Type B pancreatic cell (in vitro differentiated cells): ENCODE measurements around the gene ERBB3. TPM values are rescaled to one million over a fixed set of nuclear protein-coding genes. Genes with fewer than 3 reads are reported as not detected.
"Not testable (repeated sequence)": the region's sequence is repeated elsewhere in the genome, so short reads cannot be mapped to it uniquely, and the experiment has no call there.

Source experiments
- DNase-seq: peaks from one replicate; pipeline ENCODE4 v3.0.0; 2021; ENCODE audit warnings: mixed read lengths; ENCODE audit not compliant: unreplicated experiment; ENCODE audit errors: extremely low spot score
- H3K27ac Mint-ChIP-seq: 2 replicates; pipeline ENCODE4 v1.8.0; 2021; ENCODE audit warnings: mild to moderate bottlenecking, mixed read lengths
- H3K27me3 Mint-ChIP-seq: 2 replicates; pipeline ENCODE4 v1.8.0; 2021; ENCODE audit warnings: mixed read lengths
- H3K36me3 Mint-ChIP-seq: 2 replicates; pipeline ENCODE4 v1.8.0; 2021; ENCODE audit warnings: mixed read lengths
- H3K4me1 Mint-ChIP-seq: one replicate; pipeline ENCODE4 v1.8.0; 2021; ENCODE audit warnings: mixed read lengths; ENCODE audit not compliant: unreplicated experiment
- H3K4me3 Mint-ChIP-seq: 2 replicates; pipeline ENCODE4 v1.8.0; 2021; ENCODE audit warnings: mild to moderate bottlenecking, mixed read lengths
- H3K9me3 Mint-ChIP-seq: 2 replicates; pipeline ENCODE4 v1.8.0; 2021; ENCODE audit warnings: mixed read lengths
- CTCF ChIP-seq: fragments of 200-600 bp; sonication (generic); conservative IDR thresholded peaks from 2 replicates; pipeline ENCODE4 v1.5.0; 2021; ENCODE audit warnings: antibody characterized with exemption, mild to moderate bottlenecking
- total RNA-seq: library from RNA; stranded (reverse); gene quantifications from 2 replicates; pipeline ENCODE4 v1.2.1, GENCODE V29; 2021; ENCODE audit warnings: low replicate concordance

The ERBB3 gene
- total RNA-seq, 1 donor from 2014 or later, result 76.5 TPM

- DNase-seq, result no peak
- Mint-ChIP-seq H3K4me3 (no peak overlapping the region), H3K9me3 (no peaks in the 10 kb centered on the region), H3K36me3 (peaks cover 27% of the 10 kb centered on the region), H3K27me3 (no peaks in the 10 kb centered on the region), H3K4me1 (peaks cover 24% of the 10 kb centered on the region), H3K27ac (no peak overlapping the region)
- TF ChIP-seq CTCF, result no peak
Observed at GRCh38 chr12:56040151-56040550, 39.8 kb upstream of the ERBB3 start.

- no peaks in the 10 kb centered on the region for H3K9me3 Mint-ChIP-seq
- no peak for TF ChIP-seq CTCF
- DNase-seq, result no peak
- H3K36me3 Mint-ChIP-seq, result peaks cover 18% of the 10 kb centered on the region
- H3K27me3 Mint-ChIP-seq, result no peaks in the 10 kb centered on the region
- peaks cover 24% of the 10 kb centered on the region for H3K4me1 Mint-ChIP-seq
- peak overlapping the region; percentile 96 for H3K27ac Mint-ChIP-seq
- peak overlapping the region; percentile 98 for H3K4me3 Mint-ChIP-seq
Observed at GRCh38 chr12:56040963-56041551, 38.9 kb upstream of the ERBB3 start.

GRCh38 chr12:56041552-56042429 lies 38.2 kb upstream of the ERBB3 start, which contains the start of gene RPS26:
Gene RPS26 (plus strand): TSS chr12:56041918. CDS start chr12:56042167, 249 bp downstream.
- Mint-ChIP-seq H3K36me3 (peaks cover 17% of the 10 kb centered on the region), H3K4me1 (peaks cover 24% of the 10 kb centered on the region), H3K27ac (peak within 1 kb of the TSS; percentile 96), H3K27me3 (no peaks in the 10 kb centered on the region), H3K4me3 (peak within 1 kb of the TSS; percentile 98), H3K9me3 (no peaks in the 10 kb centered on the region)
- peak; percentile 62 for TF ChIP-seq CTCF
- peak; percentile 93 for DNase-seq

GRCh38 chr12:56042430-56042813 lies 37.5 kb upstream of the ERBB3 start:
- peak overlapping the region; percentile 98 for H3K4me3 Mint-ChIP-seq
- H3K36me3 Mint-ChIP-seq, result peaks cover 17% of the 10 kb centered on the region
- not testable (repeated sequence) for DNase-seq, H3K27me3 Mint-ChIP-seq, H3K9me3 Mint-ChIP-seq
- peak overlapping the region; percentile 96 for H3K27ac Mint-ChIP-seq
- H3K4me1 Mint-ChIP-seq, result peaks cover 27% of the 10 kb centered on the region

- Mint-ChIP-seq H3K4me3 (peak overlapping the region; percentile 98), H3K27me3 (no peaks in the 10 kb centered on the region), H3K9me3 (no peaks in the 10 kb centered on the region), H3K4me1 (peaks cover 27% of the 10 kb centered on the region), H3K27ac (peak overlapping the region; percentile 96), H3K36me3 (peaks cover 17% of the 10 kb centered on the region)
- no peak for TF ChIP-seq CTCF
- DNase-seq, result no peak
Observed at GRCh38 chr12:56042843-56043242, 37.1 kb upstream of the ERBB3 start.
